ENCODE measurements around the gene PLVAP.

The PLVAP gene

GRCh38 chr19:17302391-17303166 lies 74.6 kb downstream of the PLVAP start:
- DNase-seq (ENCODE audit: low read depth), result no peak
- no peak for TF ChIP-seq CTCF (IDR thresholded peaks at IDR 0.05; ENCODE audit: low read depth, low read length, missing control alignments)
- in situ Hi-C loops (cut with HindIII; ENCODE audit: low sequenced_read_pairs), result loop anchor here (25.0 kb wide), 1 partner anchor 140 kb away; no protein-coding TSS in a partner anchor
- H3K4me3 ChIP-seq (ENCODE audit: low read depth, low read length), result peak overlapping the region; percentile 67
